ENCODE data around the gene ZNF768. TPM values are rescaled to one million over a fixed set of nuclear protein-coding genes. Genes with fewer than 3 reads are reported as not detected.

Gene ZNF768
- total and polyA plus RNA-seq, 2 of the 13 experiments (the other 11 are each of a cell fraction or from before 2014, with no cell fraction given): 26.7 to 34.4 TPM

GRCh38 chr16:30488764-30489605 lies 37.4 kb downstream of the ZNF768 start (continued):
- TF ChIP-seq ZNF710 (CRISPR knock-in tag; IDR thresholded peaks at IDR 0.05; ENCODE audit: borderline replicate concordance) (peak; percentile 21; the same call in 1 of the 2 replicates), CCDC6 (CRISPR knock-in tag; IDR thresholded peaks at IDR 0.05) (no peak; the same call in 1 of the 2 replicates), YEATS4 (CRISPR knock-in tag; IDR thresholded peaks at IDR 0.05; ENCODE audit: borderline replicate concordance) (peak; percentile 67), TRIM24 (CRISPR knock-in tag; IDR thresholded peaks at IDR 0.05) (no peak), RFX1 (IDR thresholded peaks at IDR 0.05) (no peak), ELF4 (CRISPR knock-in tag; IDR thresholded peaks at IDR 0.05; ENCODE audit: borderline replicate concordance) (peak; percentile 55; the same call in 1 of the 2 replicates), RFXAP (CRISPR knock-in tag; IDR thresholded peaks at IDR 0.05; ENCODE audit: borderline replicate concordance) (0 out of 2 replicates have a peak, but pooled peaks have one; percentile 71), HNRNPK (IDR thresholded peaks at IDR 0.05; ENCODE audit: low read depth, low read length, poor library complexity, severe bottlenecking) (no peak), ARID5B (CRISPR knock-in tag; IDR thresholded peaks at IDR 0.05) (peak; percentile 80), RXRA (CRISPR knock-in tag; IDR thresholded peaks at IDR 0.05) (peak; percentile 50; the same call in 1 of the 2 replicates), ZNF501 (CRISPR knock-in tag; IDR thresholded peaks at IDR 0.05) (peak; percentile 69), XRCC5 (optimal IDR thresholded peaks at IDR 0.05; ENCODE audit: low read length) (no peak), KLF12 (CRISPR knock-in tag; IDR thresholded peaks at IDR 0.05; ENCODE audit: borderline replicate concordance) (no peak), ATF6 (CRISPR knock-in tag; conservative IDR thresholded peaks at IDR 0.05) (no peak; the same call in 1 of the 2 replicates), AKAP8 (CRISPR knock-in tag; IDR thresholded peaks at IDR 0.05) (no peak), FOSL2 (CRISPR knock-in tag; IDR thresholded peaks at IDR 0.05) (peak; percentile 51; the same call in 1 of the 2 replicates), ZNF777 (CRISPR knock-in tag; IDR thresholded peaks at IDR 0.05) (no peak), PREB (CRISPR knock-in tag; IDR thresholded peaks at IDR 0.05) (no peak)
- TF ChIP-seq, protein P1, sequence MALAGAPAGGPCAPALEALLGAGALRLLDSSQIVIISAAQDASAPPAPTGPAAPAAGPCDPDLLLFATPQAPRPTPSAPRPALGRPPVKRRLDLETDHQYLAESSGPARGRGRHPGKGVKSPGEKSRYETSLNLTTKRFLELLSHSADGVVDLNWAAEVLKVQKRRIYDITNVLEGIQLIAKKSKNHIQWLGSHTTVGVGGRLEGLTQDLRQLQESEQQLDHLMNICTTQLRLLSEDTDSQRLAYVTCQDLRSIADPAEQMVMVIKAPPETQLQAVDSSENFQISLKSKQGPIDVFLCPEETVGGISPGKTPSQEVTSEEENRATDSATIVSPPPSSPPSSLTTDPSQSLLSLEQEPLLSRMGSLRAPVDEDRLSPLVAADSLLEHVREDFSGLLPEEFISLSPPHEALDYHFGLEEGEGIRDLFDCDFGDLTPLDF (CRISPR knock-in tag; IDR thresholded peaks at IDR 0.05): no peak

All from HepG2 (cell line).